K562 (cell line): ENCODE results near the gene SERPING1. TPM values are rescaled to one million over a fixed set of nuclear protein-coding genes. Genes with fewer than 3 reads are reported as not detected.

Source experiments
- ATAC-seq: fragments of 200-7000 bp; cut with Tn5 transposase; 3 replicates; pipeline ENCODE4 v1.9.1; 2020; ENCODE audit warnings: moderate library complexity
- BruUV-seq: library from RNA; stranded (reverse); fragments of 400-500 nt; replicated peaks from 2 replicates; lab custom pipeline; 2021; lab: Mats Ljungman, UMichigan
- CTCF ChIA-PET: fragments of 300-600 bp; formaldehyde crosslinking; extraction: SDS; loops from one replicate; lab custom pipeline; 2021; ENCODE audit warnings: low intra/inter-chr PET ratio; lab: Yijun Ruan, JAX
- POLR2A ChIA-PET: fragments of 300-600, 350-650 bp; sonication (Branson Sonifier 250); formaldehyde crosslinking; extraction: SDS; loops from one replicate; lab custom pipeline; 2021; ENCODE audit warnings: antibody characterized with exemption, inconsistent platforms; lab: Yijun Ruan, JAX
- DNase-seq, 4 experiments: peaks; one replicate each; pipeline versions ENCODE4 v3.0.0 to v3.0.0-alpha.2; 2011 to 2018; ENCODE audit warnings: low spot score in 3 of 4, mixed read lengths in 3 of 4; ENCODE audit errors: extremely low read depth in 1 of 4
- FAIRE-seq: peaks from 2 replicates; lab custom pipeline; 2011; peaks lifted over from hg19 to GRCh38; lab: Jason Lieb, UNC
- H2AFZ ChIP-seq: 2 replicates; pipeline ENCODE4 v1.6.0; 2011; ENCODE audit warnings: low read depth, low read length, control low read depth, inconsistent platforms
- H3K27ac ChIP-seq: fragments of 200-600 bp; 3 replicates; pipeline ENCODE4 v1.8.0; 2011; ENCODE audit warnings: low read depth, mild to moderate bottlenecking, control low read depth, inconsistent platforms, low read length, moderate library complexity, mixed read lengths; ENCODE audit errors: extremely low read depth
- H3K27me3 ChIP-seq, 2 experiments: fragments of 300-600 bp in 1 of 2; 2 replicates in 1 of 2; 3 replicates in 1 of 2; pipeline versions ENCODE4 v1.6.0 to v1.8.0; 2011; ENCODE audit warnings: inconsistent platforms in 2 of 2, low read length in 2 of 2, mild to moderate bottlenecking in 1 of 2, mixed read lengths in 1 of 2, moderate library complexity in 1 of 2; ENCODE audit not compliant: control insufficient read depth in 2 of 2, insufficient read depth in 2 of 2
- H3K36me3 ChIP-seq: fragments of 300-600 bp; 3 replicates; pipeline ENCODE4 v1.8.0; 2011; ENCODE audit warnings: mild to moderate bottlenecking, low read length, inconsistent platforms; ENCODE audit not compliant: control insufficient read depth, insufficient read depth
- H3K4me1 ChIP-seq, 2 experiments: fragments of 200-600 bp in 1 of 2; replicated peaks in 1 of 2; 2 replicates in 1 of 2; 3 replicates in 1 of 2; pipeline versions ENCODE4 v1.5.1 to v1.8.0; 2011; ENCODE audit warnings: inconsistent platforms in 2 of 2, low read length in 2 of 2, mild to moderate bottlenecking in 1 of 2, mixed read lengths in 1 of 2, moderate library complexity in 1 of 2; ENCODE audit not compliant: control insufficient read depth in 2 of 2, insufficient read depth in 2 of 2
- H3K4me2 ChIP-seq: 2 replicates; pipeline ENCODE4 v1.6.1; 2011; ENCODE audit warnings: low read length, control low read depth, inconsistent platforms, mixed read lengths; ENCODE audit not compliant: insufficient read depth
- H3K4me3 ChIP-seq: fragments of 200-600 bp; sonication (generic), shearing (Covaris generic); 2 replicates; pipeline ENCODE4 v1.5.1; 2016; ENCODE audit warnings: control low read depth, inconsistent platforms
- H3K79me2 ChIP-seq: fragments of 200-600 bp; 3 replicates; pipeline ENCODE4 v1.8.0; 2011; ENCODE audit warnings: low read length, inconsistent platforms; ENCODE audit not compliant: control insufficient read depth, insufficient read depth
- H3K9ac ChIP-seq, 2 experiments: 2 replicates each; pipeline versions ENCODE4 v1.6.0 to v1.6.1; 2011; ENCODE audit warnings: low read depth in 2 of 2, low read length in 2 of 2, control low read depth in 1 of 2, inconsistent platforms in 1 of 2, mild to moderate bottlenecking in 1 of 2, mixed read lengths in 1 of 2; ENCODE audit not compliant: insufficient read depth in 1 of 2
- H3K9me1 ChIP-seq: one replicate; pipeline ENCODE4 v1.6.0; 2011; ENCODE audit warnings: inconsistent platforms, mild to moderate bottlenecking, low read length, moderate library complexity; ENCODE audit not compliant: control insufficient read depth, insufficient read depth
- H3K9me3 ChIP-seq: replicated peaks from 2 replicates; pipeline ENCODE4 v1.5.1; 2011; ENCODE audit warnings: low read depth, low read length, inconsistent platforms; ENCODE audit not compliant: control insufficient read depth, insufficient read depth
- H4K20me1 ChIP-seq: replicated peaks from 2 replicates; pipeline ENCODE4 v1.6.1; 2011; ENCODE audit warnings: low read length, inconsistent platforms, mixed read lengths; ENCODE audit not compliant: control insufficient read depth, insufficient read depth
- CHD1 ChIP-seq: fragments of 200-600 bp; sonication (generic); IDR thresholded peaks from one replicate; pipeline ENCODE4 v1.6.1; 2012; ENCODE audit warnings: mild to moderate bottlenecking, moderate library complexity, low read length, inconsistent platforms
- IRF2 ChIP-seq: sonication (generic); formaldehyde crosslinking; IDR thresholded peaks from 2 replicates; pipeline ENCODE4 v1.8.1; 2022; ENCODE audit warnings: mild to moderate bottlenecking, missing genetic modification reagents
- NFIC ChIP-seq: fragments of 450-650 bp; IDR thresholded peaks from 2 replicates; pipeline ENCODE4 v1.6.1; 2017; ENCODE audit warnings: mild to moderate bottlenecking, inconsistent platforms
- ZNF57 ChIP-seq: fragments of 450-650 bp; formaldehyde crosslinking; IDR thresholded peaks from 2 replicates; pipeline ENCODE4 v1.4.0; 2020; ENCODE audit warnings: mild to moderate bottlenecking, moderate library complexity
- WGBS: fragments of 100-300 bp; shearing (Covaris generic); methylation state at CpG from one replicate; pipeline ENCODE4 v1.1.6; 2016; ENCODE audit warnings: low coverage, mixed read lengths; ENCODE audit not compliant: insufficient coverage; ENCODE audit errors: missing lambda C conversion rate; 5-methylcytosine and 5-hydroxymethylcytosine counted together
- in situ Hi-C: fragments of 300-500 bp; cut with MboI; formaldehyde crosslinking; loops from 4 replicates; pipeline ENCODE4 v1.15.0; 2018; ENCODE audit warnings: inconsistent platforms, mixed read lengths
- intact Hi-C: fragments of 100-400 bp; cut with micrococcal nuclease; formaldehyde crosslinking; loops from 2 replicates; pipeline ENCODE4 v1.14.2; 2022
- polyA plus RNA-seq, 8 experiments: library from polyadenylated mRNA; depleted of rRNA in 4 of 8; stranded (reverse) in 5 of 8; unstranded in 3 of 8; fragments of >200 nt; fragmentation: Nextera tagmentation in 2 of 8; fragmentation: Illumina TruSeq in 1 of 8; extraction: Ambion mirVana in 2 of 8; extraction: Trizol in 1 of 8; gene quantifications; 2 replicates each; pipeline versions ENCODE4 v1.2.1 to v1.2.3, GENCODE V29; 2011 to 2014; ENCODE audit warnings: inconsistent platforms in 1 of 8, missing spikeins in 1 of 8
- total RNA-seq, 7 experiments: library from RNA; depleted of rRNA in 6 of 7; stranded (reverse); fragments of >200 nt in 6 of 7; fragmentation: Illumina TruSeq in 2 of 7; extraction: Trizol in 2 of 7; gene quantifications; 2 replicates each; pipeline versions ENCODE4 v1.2.1 to v1.2.3, GENCODE V29; 2011 to 2021; ENCODE audit warnings: low replicate concordance in 1 of 7

Gene SERPING1
- total and polyA plus RNA-seq, 9 of the 15 experiments (the other 6 are each of a cell fraction or from before 2014, with no cell fraction given) = 0.10 to 1.00 (median 0.21) TPM; not detected in 2

DNA sequence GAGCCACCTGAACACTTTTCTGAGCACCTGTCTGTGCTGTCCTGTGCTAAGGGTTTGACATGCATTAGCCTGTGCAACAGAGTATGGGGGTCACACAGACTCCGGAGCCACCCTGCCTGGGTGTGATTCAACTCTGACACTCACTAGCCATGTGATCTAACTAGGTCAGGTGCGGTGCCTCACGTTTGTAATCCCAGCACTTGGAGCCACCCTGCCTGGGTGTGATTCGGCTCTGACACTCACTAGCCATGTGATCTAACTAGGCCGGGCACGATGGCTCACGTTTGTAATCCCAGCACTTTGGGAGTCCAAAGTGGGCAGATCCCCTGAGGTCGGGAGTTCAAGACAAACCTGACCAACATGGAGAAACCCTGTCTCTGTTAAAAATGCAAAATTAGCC lies 41.4 kb upstream of the SERPING1 start:
- H4K20me1 ChIP-seq = no peaks in the 10 kb centered on the region
- 55% methylated on average over 8 of the region's 8 CpGs for WGBS
- H3K9ac ChIP-seq = no peak overlapping the region
- H3K27me3 ChIP-seq = no peaks in the 10 kb centered on the region
- no peaks in the 10 kb centered on the region for H3K9me3 ChIP-seq
- BruUV-seq = no TSS peak
- no peak for FAIRE-seq
- TF ChIP-seq IRF2 (CRISPR knock-in tag) = 0 out of 2 replicates have a peak, but pooled peaks have one; percentile 41
- no peak for TF ChIP-seq ZNF57 (CRISPR knock-in tag)
- no peak overlapping the region for H3K4me3 ChIP-seq
- DNase-seq = peak in 1 of 4 experiments; percentile 3
- H3K4me2 ChIP-seq = no peak overlapping the region
- no peak for ATAC-seq
- in situ Hi-C loops (no loop called here), intact Hi-C loops (no loop called here)
- no peaks in the 10 kb centered on the region for H3K9me1 ChIP-seq
- H3K79me2 ChIP-seq = no peaks in the 10 kb centered on the region
- H3K4me1 ChIP-seq = peaks cover 5 to 8% of the 10 kb centered on the region in 2 experiments; a peak in 3 of 5 replicates
- H2AFZ ChIP-seq = no peak overlapping the region
- POLR2A ChIA-PET = no interaction called here
- H3K36me3 ChIP-seq = no peaks in the 10 kb centered on the region
- H3K27ac ChIP-seq = no peak overlapping the region
- CTCF ChIA-PET = no interaction called here

DNA sequence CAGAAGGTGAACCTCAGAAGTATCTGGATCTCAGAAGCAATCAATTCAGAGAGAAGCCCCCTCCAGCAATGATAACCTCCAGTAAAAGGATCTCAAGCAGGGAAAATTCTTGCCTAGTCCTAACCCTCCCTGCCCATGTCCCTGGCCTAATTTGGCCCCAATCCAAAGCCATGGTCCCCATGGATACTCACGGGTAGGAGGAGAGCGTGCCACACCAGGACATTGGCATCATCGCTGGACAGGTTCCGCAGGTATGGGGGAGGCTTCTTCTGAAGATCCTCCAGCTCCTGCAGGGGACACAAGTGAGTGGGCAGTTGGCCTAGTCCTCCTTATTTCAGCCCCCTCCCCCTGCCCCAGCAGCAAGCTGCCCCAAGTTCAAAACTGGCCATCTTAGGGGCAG lies 37.3 kb upstream of the SERPING1 start:
- ChIA-PET CTCF (no interaction called here), POLR2A (interaction anchor here (0.6 kb wide), 1 partner anchor 417 kb away, joined by 3 read pairs; no protein-coding TSS in a partner anchor)
- no peak for ATAC-seq
- no peak for FAIRE-seq
- Histone ChIP-seq H3K27me3 (no peaks in the 10 kb centered on the region; a peak in 1 of 5 replicates), H3K4me2 (no peak overlapping the region), H3K9ac (0 out of 4 replicates have a peak overlapping the region, but pooled peaks of 1 of the 2 experiments have one; percentile 30), H3K4me3 (no peak overlapping the region), H3K4me1 (peaks cover 3 to 4% of the 10 kb centered on the region in 2 experiments; a peak in 2 of 5 replicates), H3K36me3 (no peaks in the 10 kb centered on the region), H3K27ac (no peak overlapping the region), H4K20me1 (no peaks in the 10 kb centered on the region), H3K9me3 (no peaks in the 10 kb centered on the region), H3K79me2 (no peaks in the 10 kb centered on the region), H3K9me1 (no peaks in the 10 kb centered on the region), H2AFZ (no peak overlapping the region)
- intact Hi-C loops (loop anchor here (10.0 kb wide), 1 partner anchor 245 kb away; no protein-coding TSS in a partner anchor), in situ Hi-C loops (no loop called here)
- WGBS = 75% methylated on average over 4 of the region's 4 CpGs
- DNase-seq = no peak
- BruUV-seq = no TSS peak
- TF ChIP-seq CHD1 = no peak
- TF ChIP-seq NFIC = 0 out of 2 replicates have a peak, but pooled peaks have one; percentile 31
